Breast epithelium (tissue), 4 donors: ENCODE measurements around the gene PTPRF. TPM values are rescaled to one million over a fixed set of nuclear protein-coding genes. Genes with fewer than 3 reads are reported as not detected.

Source experiments
- DNase-seq, 2 donors: peaks; one replicate each; pipeline ENCODE4 v3.0.0-alpha.2; 2019; ENCODE audit warnings: low spot score in 2 of 2
- H3K27ac ChIP-seq, 2 donors: fragments of 200-600 bp; sonication (generic) in 1 of 2; one replicate each; pipeline ENCODE4 v1.5.1; 2016 to 2019; ENCODE audit warnings: mild to moderate bottlenecking in 1 of 2
- H3K27me3 ChIP-seq, 2 donors: fragments of 200-600 bp; sonication (generic) in 1 of 2; one replicate each; pipeline versions ENCODE4 v1.5.1 to v1.6.0; 2017 to 2019; ENCODE audit warnings: control low read depth in 1 of 2, mild to moderate bottlenecking in 1 of 2
- H3K36me3 ChIP-seq: fragments of 200-600 bp; one replicate; pipeline ENCODE4 v1.5.1; 2019
- H3K4me1 ChIP-seq, 2 donors: fragments of 200-600 bp; sonication (generic); one replicate each; pipeline ENCODE4 v1.5.1; 2016 to 2019; ENCODE audit warnings: control low read depth in 1 of 2
- H3K4me3 ChIP-seq, 3 donors: fragments of 200-600 bp; sonication (generic); 1 replicate in 2 of 3; 2 replicates in 1 of 3; pipeline ENCODE4 v1.5.1; 2016 to 2019; ENCODE audit warnings: mild to moderate bottlenecking in 3 of 3, moderate library complexity in 2 of 3
- H3K9me3 ChIP-seq, 2 donors: fragments of 200-600 bp; sonication (generic) in 1 of 2; one replicate each; pipeline ENCODE4 v1.5.1; 2016 to 2019; ENCODE audit warnings: control low read depth in 1 of 2
- CTCF ChIP-seq, 3 donors: fragments of 450-650 bp; IDR thresholded peaks; one replicate each; pipeline ENCODE4 v1.5.1; 2016 to 2017; ENCODE audit warnings: antibody characterized with exemption in 3 of 3, mild to moderate bottlenecking in 3 of 3, moderate library complexity in 3 of 3
- POLR2A ChIP-seq: fragments of 450-650 bp; IDR thresholded peaks from one replicate; pipeline ENCODE4 v1.6.1; 2016; ENCODE audit warnings: antibody characterized with exemption, mild to moderate bottlenecking, moderate library complexity
- POLR2AphosphoS5 ChIP-seq, 3 donors: sonication (generic); formaldehyde crosslinking; IDR thresholded peaks; one replicate each; pipeline ENCODE4 v1.6.1; 2017; ENCODE audit warnings: antibody characterized with exemption in 3 of 3
- intact Hi-C: fragments of 100-400 bp; cut with DNase I; formaldehyde crosslinking; loops from one replicate; pipeline ENCODE4 v1.15.1; 2023; ENCODE audit warnings: low total_unique reads
- total RNA-seq, 3 donors: library from RNA; depleted of rRNA; stranded (reverse); fragments of >200 nt; gene quantifications; one replicate each; pipeline ENCODE4 v1.1.0, GENCODE V29; 2016

PTPRF gene
- total RNA-seq, 3 donors from 2014 or later = 109 to 149 (median 116) TPM

DNA sequence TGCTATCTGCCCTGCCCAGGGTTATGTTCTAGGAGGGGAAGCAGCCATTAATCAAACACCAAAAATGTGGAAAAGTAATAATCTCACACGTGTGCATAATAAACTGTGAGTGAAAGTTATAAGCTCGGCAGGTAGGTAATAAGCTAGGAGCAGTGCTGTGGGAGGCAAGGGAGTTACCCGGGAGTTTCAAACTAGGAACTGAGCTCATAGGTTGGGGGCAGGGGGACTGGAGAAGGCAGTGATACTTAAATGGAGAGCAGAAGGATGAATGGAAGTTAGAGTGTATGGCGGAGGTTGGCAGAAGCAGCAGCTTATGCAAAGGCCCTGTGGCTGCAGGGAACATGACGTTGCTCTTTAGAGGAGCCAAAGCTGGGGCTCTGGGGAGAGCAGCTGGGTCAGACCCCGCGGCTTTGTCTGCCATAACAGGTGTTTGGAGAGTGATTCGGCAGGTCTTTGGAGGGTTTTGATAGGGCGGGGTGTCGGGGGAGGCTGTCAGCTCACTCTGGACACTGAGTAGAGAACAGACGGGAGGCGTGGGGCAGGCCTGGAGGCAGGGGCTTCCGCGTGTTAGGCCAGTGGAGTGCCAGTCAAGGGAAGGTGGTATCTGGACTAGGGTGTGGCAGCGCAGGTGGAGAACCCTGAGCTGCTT lies 20.0 kb downstream of the PTPRF start:
- DNase-seq = no peak
- peaks cover 11 to 52% of the 10 kb centered on the region in 2 donors for H3K4me1 ChIP-seq
- intact Hi-C loops = no loop called here
- no peaks in the 10 kb centered on the region for H3K9me3 ChIP-seq
- peak overlapping the region in 2 of 3 donors; percentile 38 to 56 for H3K4me3 ChIP-seq
- TF ChIP-seq POLR2A (no peak), POLR2AphosphoS5 (IDR thresholded peaks at IDR 0.05) (no peak), CTCF (IDR thresholded peaks at IDR 0.05) (no peak)
- H3K27me3 ChIP-seq = no peaks in the 10 kb centered on the region
- H3K36me3 ChIP-seq = no peaks in the 10 kb centered on the region
- H3K27ac ChIP-seq = peak overlapping the region; percentile 91 to 94

DNA sequence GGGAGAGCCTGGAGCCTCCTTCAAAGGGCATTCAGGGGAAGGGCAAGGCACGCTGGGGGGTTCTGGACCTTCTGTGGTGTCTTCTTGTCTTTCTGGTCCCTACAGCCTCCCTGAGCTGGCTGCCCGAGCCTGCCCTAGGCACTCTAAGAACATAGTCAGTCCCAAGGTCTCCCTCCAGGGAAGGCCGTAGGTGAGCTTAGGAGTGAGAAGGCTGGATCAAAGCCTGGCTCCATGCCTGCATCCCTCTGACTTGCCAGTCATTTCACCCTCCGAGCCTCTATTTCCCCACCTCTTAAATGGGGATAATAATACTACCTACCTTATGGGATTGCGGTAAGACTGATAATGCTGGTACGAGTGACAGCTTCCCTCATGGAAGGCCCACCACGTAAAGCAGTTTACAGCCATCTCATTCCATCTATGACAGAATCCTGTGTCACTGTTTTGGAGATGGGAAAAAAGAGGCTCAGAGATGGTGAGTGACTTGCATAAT lies 20.8 kb downstream of the PTPRF start:
- Histone ChIP-seq H3K9me3 (no peaks in the 10 kb centered on the region), H3K27me3 (no peaks in the 10 kb centered on the region), H3K27ac (peak overlapping the region; percentile 91 to 94), H3K4me3 (no peak overlapping the region), H3K4me1 (peaks cover 11 to 45% of the 10 kb centered on the region in 2 donors), H3K36me3 (no peaks in the 10 kb centered on the region)
- TF ChIP-seq POLR2AphosphoS5 (IDR thresholded peaks at IDR 0.05) = no peak
- TF ChIP-seq CTCF (IDR thresholded peaks at IDR 0.05) = no peak
- TF ChIP-seq POLR2A = no peak
- DNase-seq = no peak
- intact Hi-C loops = no loop called here

DNA sequence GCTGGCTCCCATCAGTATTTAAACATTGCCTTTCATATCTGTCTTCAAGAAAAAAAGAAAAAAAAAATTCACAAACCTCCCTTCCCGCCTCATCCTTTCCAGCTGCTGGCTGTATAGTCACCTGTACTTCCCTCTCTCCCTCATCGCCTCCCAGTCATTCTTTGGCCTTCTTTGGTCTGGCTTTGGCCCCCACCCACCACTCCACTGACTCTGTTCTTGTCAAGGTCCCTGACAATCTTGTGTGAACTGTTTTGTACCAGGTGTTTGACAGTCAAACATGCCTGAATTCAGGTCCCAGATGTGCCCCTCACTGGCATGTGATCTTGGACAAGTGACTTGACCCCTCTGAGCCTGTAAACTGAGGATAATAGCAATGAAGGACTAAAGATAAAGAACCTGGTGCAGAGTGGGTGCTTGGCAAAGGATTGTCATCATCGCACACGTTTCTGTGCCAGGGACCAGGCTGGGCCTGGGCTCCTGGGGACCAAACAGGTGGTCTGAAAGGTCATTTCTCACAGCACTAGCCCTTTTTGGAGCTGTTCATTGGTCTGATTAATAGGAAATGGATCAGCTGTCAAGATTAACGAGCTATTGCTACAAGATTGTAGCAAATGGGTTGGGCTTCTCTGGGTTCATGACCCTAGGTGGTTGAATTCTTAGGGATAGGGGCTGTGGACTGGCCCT lies 21.5 kb downstream of the PTPRF start:
- intact Hi-C loops = no loop called here
- TF ChIP-seq POLR2AphosphoS5 (IDR thresholded peaks at IDR 0.05) (no peak), CTCF (IDR thresholded peaks at IDR 0.05) (no peak), POLR2A (no peak)
- DNase-seq = no peak
- Histone ChIP-seq H3K36me3 (no peaks in the 10 kb centered on the region), H3K27me3 (no peaks in the 10 kb centered on the region), H3K9me3 (no peaks in the 10 kb centered on the region), H3K27ac (peak overlapping the region; percentile 91 to 94), H3K4me3 (no peak overlapping the region), H3K4me1 (peaks cover 11 to 44% of the 10 kb centered on the region in 2 donors)

- TF ChIP-seq POLR2AphosphoS5 (IDR thresholded peaks at IDR 0.05) = no peak
- no peak for TF ChIP-seq CTCF (IDR thresholded peaks at IDR 0.05)
- no peak for TF ChIP-seq POLR2A
- intact Hi-C loops = no loop called here
- Histone ChIP-seq H3K4me3 (no peak overlapping the region), H3K27me3 (no peaks in the 10 kb centered on the region), H3K9me3 (no peaks in the 10 kb centered on the region), H3K36me3 (no peaks in the 10 kb centered on the region), H3K4me1 (peaks cover 5 to 44% of the 10 kb centered on the region in 2 donors), H3K27ac (peak overlapping the region; percentile 91 to 94)
- peak; percentile 91 to 92 for DNase-seq
Observed at GRCh38 chr1:43552813-43553212, 22.1 kb downstream of the PTPRF start.

GRCh38 chr1:43554444-43554992 lies 23.8 kb downstream of the PTPRF start:
- intact Hi-C loops = no loop called here
- peak overlapping the region; percentile 91 to 94 for H3K27ac ChIP-seq
- H3K4me1 ChIP-seq = peaks cover 5 to 37% of the 10 kb centered on the region in 2 donors

More at GRCh38 chr1:43554444-43554992, 23.8 kb downstream of the PTPRF start:
- Histone ChIP-seq H3K9me3 (no peaks in the 10 kb centered on the region), H3K4me3 (no peak overlapping the region), H3K36me3 (no peaks in the 10 kb centered on the region), H3K27me3 (no peaks in the 10 kb centered on the region)
- TF ChIP-seq POLR2A (no peak), CTCF (IDR thresholded peaks at IDR 0.05) (peak in 1 of 3 donors; percentile 9), POLR2AphosphoS5 (IDR thresholded peaks at IDR 0.05) (no peak)
- no peak for DNase-seq
